Progenitor cell of endocrine pancreas (in vitro differentiated cells): Measurements from ENCODE around the gene NUDT3. TPM values are rescaled to one million over a fixed set of nuclear protein-coding genes. Genes with fewer than 3 reads are reported as not detected.
A peak's percentile ranks its signal among the peaks of the same experiment; 100 is the strongest.
"Not testable (repeated sequence)": the region's sequence is repeated elsewhere in the genome, so short reads cannot be mapped to it uniquely, and the experiment has no call there.

Source experiments
- DNase-seq: peaks from one replicate; pipeline ENCODE4 v3.0.0; 2021; ENCODE audit warnings: low spot score; ENCODE audit not compliant: unreplicated experiment
- H3K27ac Mint-ChIP-seq: 2 replicates; pipeline ENCODE4 v1.8.0; 2021; ENCODE audit warnings: mild to moderate bottlenecking, moderate library complexity, mixed read lengths
- H3K27me3 Mint-ChIP-seq: 2 replicates; pipeline ENCODE4 v1.8.0; 2021; ENCODE audit warnings: mixed read lengths
- H3K36me3 Mint-ChIP-seq: 2 replicates; pipeline ENCODE4 v1.8.0; 2022; ENCODE audit warnings: mixed read lengths; ENCODE audit not compliant: insufficient read depth
- H3K4me1 Mint-ChIP-seq: 2 replicates; pipeline ENCODE4 v1.8.0; 2021; ENCODE audit warnings: low read depth, mixed read lengths
- H3K4me3 Mint-ChIP-seq: 2 replicates; pipeline ENCODE4 v1.8.0; 2021; ENCODE audit warnings: low read depth, mild to moderate bottlenecking, moderate library complexity, mixed read lengths
- H3K9me3 Mint-ChIP-seq: 2 replicates; pipeline ENCODE4 v1.8.0; 2021; ENCODE audit warnings: low read depth, mixed read lengths
- CTCF ChIP-seq: fragments of 200-600 bp; sonication (generic); IDR thresholded peaks from one replicate; pipeline ENCODE4 v1.5.0; 2021; ENCODE audit warnings: antibody characterized with exemption, mild to moderate bottlenecking; ENCODE audit not compliant: unreplicated experiment
- total RNA-seq: library from RNA; stranded (reverse); gene quantifications from 2 replicates; pipeline ENCODE4 v1.2.1, GENCODE V29; 2021

Gene NUDT3
- total RNA-seq, 1 donor from 2014 or later = 20.6 TPM

- Mint-ChIP-seq H3K27me3 (no peaks in the 10 kb centered on the region), H3K27ac (no peak overlapping the region), H3K4me1 (peaks cover 6% of the 10 kb centered on the region), H3K9me3 (no peaks in the 10 kb centered on the region), H3K4me3 (no peak overlapping the region), H3K36me3 (peaks cover 22% of the 10 kb centered on the region)
- peak; percentile 67 for TF ChIP-seq CTCF
- no peak for DNase-seq
These were observed 22.8 kb upstream of the NUDT3 start for GRCh38 chr6:34414999-34415858.

- peaks cover 6% of the 10 kb centered on the region for H3K4me1 Mint-ChIP-seq
- no peak overlapping the region for H3K4me3 Mint-ChIP-seq
- no peak for DNase-seq
- H3K36me3 Mint-ChIP-seq = peaks cover 13% of the 10 kb centered on the region
- no peak for TF ChIP-seq CTCF
- H3K27ac Mint-ChIP-seq = no peak overlapping the region
- H3K27me3 Mint-ChIP-seq = no peaks in the 10 kb centered on the region
- no peaks in the 10 kb centered on the region for H3K9me3 Mint-ChIP-seq
These were observed 20.3 kb upstream of the NUDT3 start for GRCh38 chr6:34412643-34413214.

GRCh38 chr6:34412016-34412415 lies 19.5 kb upstream of the NUDT3 start:
- no peak for DNase-seq
- H3K9me3 Mint-ChIP-seq = no peaks in the 10 kb centered on the region
- no peak for TF ChIP-seq CTCF
- peaks cover 6% of the 10 kb centered on the region for H3K4me1 Mint-ChIP-seq
- peaks cover 11% of the 10 kb centered on the region for H3K36me3 Mint-ChIP-seq
- H3K27ac Mint-ChIP-seq = peak overlapping the region; percentile 1
- no peaks in the 10 kb centered on the region for H3K27me3 Mint-ChIP-seq
- H3K4me3 Mint-ChIP-seq = no peak overlapping the region

- not testable (repeated sequence) for H3K9me3 Mint-ChIP-seq, H3K4me1 Mint-ChIP-seq, H3K27me3 Mint-ChIP-seq, DNase-seq, H3K36me3 Mint-ChIP-seq, H3K4me3 Mint-ChIP-seq, H3K27ac Mint-ChIP-seq
These were observed 15.4 kb upstream of the NUDT3 start for GRCh38 chr6:34407915-34408314.

GRCh38 chr6:34396518-34396917 lies 4.0 kb upstream of the NUDT3 start:
- H3K4me1 Mint-ChIP-seq = peaks cover 5% of the 10 kb centered on the region
- DNase-seq = no peak
- peak overlapping the region; percentile 62 for H3K27ac Mint-ChIP-seq
- no peak overlapping the region for H3K4me3 Mint-ChIP-seq
- no peaks in the 10 kb centered on the region for H3K27me3 Mint-ChIP-seq
- no peak for TF ChIP-seq CTCF
- H3K36me3 Mint-ChIP-seq = peaks cover 4% of the 10 kb centered on the region
- peaks cover 3% of the 10 kb centered on the region for H3K9me3 Mint-ChIP-seq

- H3K27me3 Mint-ChIP-seq = no peaks in the 10 kb centered on the region
- peak overlapping the region; percentile 35 for H3K4me3 Mint-ChIP-seq
- peaks cover 3% of the 10 kb centered on the region for H3K9me3 Mint-ChIP-seq
- no peak for DNase-seq
- no peak overlapping the region for H3K27ac Mint-ChIP-seq
- peaks cover 4% of the 10 kb centered on the region for H3K36me3 Mint-ChIP-seq
- H3K4me1 Mint-ChIP-seq = peaks cover 5% of the 10 kb centered on the region
- TF ChIP-seq CTCF = no peak
These were observed 1.5 kb upstream of the NUDT3 start for GRCh38 chr6:34393966-34394305.
